Peyer's patch (tissue), 4 donors: Measurements from ENCODE around the gene OBSL1.

ENCODE experiments used
- CTCF ChIP-seq, 6 experiments: fragments of 450-650 bp in 4 of 6; fragments of 200-600 bp in 2 of 6; sonication (generic) in 1 of 6; IDR thresholded peaks; one replicate each; pipeline ENCODE4 v1.5.1; 2017 to 2019; ENCODE audit warnings: antibody characterized with exemption in 6 of 6, mild to moderate bottlenecking in 3 of 6, moderate library complexity in 1 of 6
- POLR2A ChIP-seq, 2 donors: fragments of 450-650 bp; IDR thresholded peaks; one replicate each; pipeline ENCODE4 v1.5.1; 2017; ENCODE audit warnings: antibody characterized with exemption in 2 of 2, mild to moderate bottlenecking in 2 of 2, moderate library complexity in 2 of 2

- TF ChIP-seq CTCF (IDR thresholded peaks at IDR 0.05) (peak in 5 of 6 experiments; percentile 30 to 74 (median 43)), POLR2A (IDR thresholded peaks at IDR 0.05) (no peak)
Observed at GRCh38 chr2:219560037-219560892, 11.1 kb downstream of the OBSL1 start.
